Mesenchymal stem cell (in vitro differentiated cells and primary cell): ENCODE measurements around the gene RNF212.
A peak's percentile ranks its signal among the peaks of the same experiment; 100 is the strongest.

Source experiments
- DNase-seq: peaks from one replicate; pipeline ENCODE4 v3.0.0-alpha.2; 2013
- H2AFZ ChIP-seq: one replicate; pipeline ENCODE4 v1.6.1; 2013; ENCODE audit warnings: low read depth, mild to moderate bottlenecking, control low read depth, inconsistent platforms, low read length, moderate library complexity
- H2AK5ac ChIP-seq: 2 replicates; pipeline ENCODE4 v1.6.1; 2013; ENCODE audit warnings: low read length, moderate library complexity, mild to moderate bottlenecking, inconsistent platforms; ENCODE audit not compliant: severe bottlenecking
- H2BK120ac ChIP-seq: one replicate; pipeline ENCODE4 v1.6.1; 2013; ENCODE audit warnings: low read depth, mild to moderate bottlenecking, inconsistent platforms, low read length, moderate library complexity
- H2BK12ac ChIP-seq, 2 experiments: one replicate each; pipeline ENCODE4 v1.6.1; 2013; ENCODE audit warnings: inconsistent platforms in 2 of 2, low read length in 2 of 2, mild to moderate bottlenecking in 2 of 2, moderate library complexity in 2 of 2, control low read depth in 1 of 2
- H2BK15ac ChIP-seq: one replicate; pipeline ENCODE4 v1.6.1; 2013; ENCODE audit warnings: mild to moderate bottlenecking, low read depth, inconsistent platforms; ENCODE audit not compliant: poor library complexity, severe bottlenecking
- H2BK5ac ChIP-seq: 2 replicates; pipeline ENCODE4 v1.6.1; 2013; ENCODE audit warnings: low read depth, mild to moderate bottlenecking, low read length, control low read depth, inconsistent platforms; ENCODE audit not compliant: poor library complexity, severe bottlenecking
- H3K14ac ChIP-seq, 2 experiments: one replicate each; pipeline ENCODE4 v1.6.1; 2013; ENCODE audit warnings: inconsistent platforms in 2 of 2, low read length in 2 of 2, control low read depth in 1 of 2, mild to moderate bottlenecking in 1 of 2, moderate library complexity in 1 of 2
- H3K18ac ChIP-seq, 2 experiments: one replicate each; pipeline ENCODE4 v1.6.1; 2013; ENCODE audit warnings: inconsistent platforms in 2 of 2, low read length in 2 of 2, control low read depth in 1 of 2, low read depth in 1 of 2, mild to moderate bottlenecking in 1 of 2
- H3K23ac ChIP-seq, 2 experiments: one replicate each; pipeline ENCODE4 v1.6.1; 2013; ENCODE audit warnings: inconsistent platforms in 2 of 2, low read length in 2 of 2, mild to moderate bottlenecking in 2 of 2, moderate library complexity in 2 of 2, control low read depth in 1 of 2
- H3K27ac ChIP-seq: 2 replicates; pipeline ENCODE4 v1.5.1; 2013; ENCODE audit warnings: mild to moderate bottlenecking, moderate library complexity, low read length, control low read depth, inconsistent platforms; ENCODE audit not compliant: poor library complexity, severe bottlenecking
- H3K27me3 ChIP-seq, 2 experiments: 2 replicates each; pipeline versions ENCODE4 v1.6.1 to v1.7.0; 2013; ENCODE audit warnings: low read length in 2 of 2, mild to moderate bottlenecking in 2 of 2, moderate library complexity in 2 of 2, control low read depth in 1 of 2, inconsistent platforms in 1 of 2; ENCODE audit not compliant: control insufficient read depth in 1 of 2, insufficient read depth in 1 of 2
- H3K36me3 ChIP-seq, 2 experiments: 2 replicates each; pipeline versions ENCODE4 v1.6.1 to v1.7.0; 2013; ENCODE audit warnings: low read length in 2 of 2, control low read depth in 1 of 2, inconsistent platforms in 1 of 2, low read depth in 1 of 2, mild to moderate bottlenecking in 1 of 2; ENCODE audit not compliant: insufficient read depth in 2 of 2, control insufficient read depth in 1 of 2
- H3K4ac ChIP-seq, 2 experiments: one replicate each; pipeline ENCODE4 v1.6.1; 2013; ENCODE audit warnings: inconsistent platforms in 2 of 2, low read length in 2 of 2, mild to moderate bottlenecking in 2 of 2, moderate library complexity in 2 of 2, control low read depth in 1 of 2, low read depth in 1 of 2
- H3K4me1 ChIP-seq: 2 replicates; pipeline ENCODE4 v1.6.1; 2013; ENCODE audit warnings: low read depth, low read length, control low read depth; ENCODE audit not compliant: control insufficient read depth, insufficient read depth
- H3K4me2 ChIP-seq: 2 replicates; pipeline ENCODE4 v1.6.1; 2013; ENCODE audit warnings: low read length, mild to moderate bottlenecking, inconsistent platforms; ENCODE audit not compliant: poor library complexity, severe bottlenecking
- H3K4me3 ChIP-seq, 2 experiments: 2 replicates each; pipeline versions ENCODE4 v1.5.1 to v1.7.0; 2013; ENCODE audit warnings: low read length in 2 of 2, mild to moderate bottlenecking in 2 of 2, control low read depth in 1 of 2, low read depth in 1 of 2; ENCODE audit not compliant: insufficient read depth in 1 of 2
- H3K79me1 ChIP-seq: replicated peaks from 2 replicates; pipeline ENCODE4 v1.6.1; 2013; ENCODE audit warnings: mild to moderate bottlenecking, control low read depth, low read length, inconsistent platforms; ENCODE audit not compliant: poor library complexity, severe bottlenecking
- H3K9ac ChIP-seq: 2 replicates; pipeline ENCODE4 v1.7.0; 2013; ENCODE audit warnings: mild to moderate bottlenecking, low read length, moderate library complexity
- H3K9me3 ChIP-seq: 2 replicates; pipeline ENCODE4 v1.7.0; 2013; ENCODE audit warnings: mild to moderate bottlenecking, low read length; ENCODE audit not compliant: control insufficient read depth
- H4K8ac ChIP-seq: one replicate; pipeline ENCODE4 v1.6.1; 2013; ENCODE audit warnings: inconsistent platforms, mild to moderate bottlenecking, low read length, moderate library complexity
- H4K91ac ChIP-seq: one replicate; pipeline ENCODE4 v1.6.1; 2013; ENCODE audit warnings: mild to moderate bottlenecking, low read length, inconsistent platforms
- WGBS: methylation state at CpG from one replicate; pipeline ENCODE4 v1.1.7; 2013; ENCODE audit warnings: mixed read lengths; 5-methylcytosine and 5-hydroxymethylcytosine counted together

The RNF212 gene

GRCh38 chr4:1040344-1041146, 72.8 kb downstream of the RNF212 start:
- Histone ChIP-seq H3K4ac (peak overlapping the region in 1 of 2 experiments; percentile 12), H3K36me3 (peaks cover 0 to 3% of the 10 kb centered on the region in 2 experiments), H2AFZ (no peak overlapping the region), H2BK15ac (no peak overlapping the region), H3K18ac (peak overlapping the region in 1 of 2 experiments; percentile 46), H4K91ac (peak overlapping the region; percentile 92), H2BK5ac (no peak overlapping the region), H3K27me3 (no peaks in the 10 kb centered on the region), H2BK120ac (no peak overlapping the region), H3K4me3 (no peak overlapping the region), H3K9me3 (no peaks in the 10 kb centered on the region), H3K23ac (no peak overlapping the region), H3K14ac (no peak overlapping the region), H2BK12ac (peak overlapping the region in 1 of 2 experiments; percentile 27), H3K9ac (peak overlapping the region; percentile 54), H3K27ac (peak overlapping the region; percentile 21), H2AK5ac (peak overlapping the region; percentile 72), H3K79me1 (no peaks in the 10 kb centered on the region), H4K8ac (no peak overlapping the region), H3K4me1 (peaks cover 79% of the 10 kb centered on the region), H3K4me2 (peak overlapping the region; percentile 37)
- DNase-seq, result no peak
- WGBS, result 95% methylated on average over 21 of the region's 21 CpGs

DNA sequence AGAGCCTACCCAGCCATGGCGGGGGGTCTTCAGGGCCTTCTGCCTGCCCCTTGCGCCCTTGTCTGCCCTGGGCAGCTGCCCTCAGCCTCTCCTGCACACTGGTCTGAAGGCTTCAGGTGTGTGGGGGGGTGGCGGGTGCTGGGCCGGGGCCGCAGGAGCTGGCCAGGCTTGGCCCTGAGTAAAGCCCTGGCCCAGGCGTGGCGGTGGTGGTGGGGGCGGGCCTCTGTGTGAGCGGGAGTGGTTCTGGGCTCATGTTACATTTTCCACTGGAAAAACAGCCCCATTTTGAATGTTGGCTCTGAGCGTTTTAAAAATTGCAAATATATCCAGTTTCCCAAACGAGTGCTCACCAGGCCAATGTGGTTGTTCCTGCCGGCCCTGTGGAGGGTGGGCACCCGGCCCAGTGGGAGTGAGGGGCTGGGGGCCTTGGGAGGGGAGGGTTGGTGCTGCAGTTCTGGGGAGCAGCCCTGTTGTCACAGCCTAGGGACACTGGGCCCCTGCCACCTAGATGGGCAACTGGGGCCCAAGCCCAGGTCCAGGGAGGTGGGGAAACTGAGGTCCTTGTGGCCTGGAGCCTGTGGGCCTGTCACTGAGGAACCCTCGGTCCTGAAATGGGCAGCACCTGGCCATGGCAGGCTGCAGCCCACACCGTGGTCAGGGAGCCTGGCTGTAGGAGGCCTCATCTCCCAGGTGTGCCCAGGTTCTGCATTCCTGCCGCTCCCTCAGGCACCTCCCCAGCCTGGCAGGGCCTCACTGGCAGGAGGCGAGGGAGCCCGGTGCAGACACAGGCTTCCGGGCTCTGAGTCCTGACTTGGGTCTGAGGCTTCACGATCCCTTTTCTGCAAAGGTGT, 73.6 kb downstream of the RNF212 start:
- 77% methylated on average over 17 of the region's 20 CpGs for WGBS
- peaks cover 73% of the 10 kb centered on the region for H3K4me1 ChIP-seq
- no peaks in the 10 kb centered on the region for H3K27me3 ChIP-seq
- H2AK5ac ChIP-seq, result peak overlapping the region; percentile 84
- no peak overlapping the region for H3K14ac ChIP-seq
- peak overlapping the region; percentile 77 to 81 for H3K18ac ChIP-seq
- peaks cover 0 to 7% of the 10 kb centered on the region in 2 experiments for H3K36me3 ChIP-seq
- peak overlapping the region; percentile 80 for H2BK15ac ChIP-seq
- H3K4me2 ChIP-seq, result no peak overlapping the region
- H2BK5ac ChIP-seq, result no peak overlapping the region
- H3K79me1 ChIP-seq, result no peaks in the 10 kb centered on the region
- H3K27ac ChIP-seq, result peak overlapping the region; percentile 51
- peak overlapping the region; percentile 73 to 76 for H2BK12ac ChIP-seq
- peak overlapping the region; percentile 78 for H2BK120ac ChIP-seq
- H3K4me3 ChIP-seq, result no peak overlapping the region
- peak overlapping the region; percentile 92 for H4K91ac ChIP-seq
- H2AFZ ChIP-seq, result no peak overlapping the region
- H4K8ac ChIP-seq, result peak overlapping the region; percentile 91
- H3K9ac ChIP-seq, result peak overlapping the region; percentile 51
- H3K9me3 ChIP-seq, result no peaks in the 10 kb centered on the region
- H3K4ac ChIP-seq, result peak overlapping the region; percentile 44 to 79
- peak; percentile 56 for DNase-seq
- H3K23ac ChIP-seq, result no peak overlapping the region

DNA sequence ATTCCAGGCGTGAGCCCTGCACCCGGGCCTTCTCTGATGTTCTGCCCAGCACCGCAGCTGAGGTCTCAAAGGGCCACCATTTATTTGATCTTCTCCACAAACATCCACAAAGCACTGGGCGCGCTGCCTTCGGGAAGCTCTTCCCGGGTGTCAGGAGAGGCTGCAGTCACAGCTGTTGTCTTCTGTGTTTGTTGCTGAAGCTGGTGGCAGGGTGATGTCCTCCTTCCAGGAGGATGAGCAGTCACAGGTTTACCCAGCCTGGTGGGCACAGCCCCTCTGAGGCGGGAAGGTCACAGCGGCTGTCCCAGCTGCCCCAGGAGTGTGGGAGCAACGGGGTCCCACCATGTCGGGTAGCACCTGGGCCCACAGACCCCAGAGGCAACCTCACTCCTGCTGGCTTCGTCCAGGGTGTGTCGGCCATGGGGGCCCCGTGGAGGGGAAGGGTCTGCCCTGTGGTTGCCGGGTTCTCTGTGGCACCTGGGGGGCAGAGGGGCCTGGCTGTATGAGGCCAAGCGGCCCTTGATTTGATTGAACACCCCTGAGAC, 74.3 kb downstream of the RNF212 start:
- Histone ChIP-seq H3K14ac (no peak overlapping the region), H2BK12ac (peak overlapping the region in 1 of 2 experiments; percentile 19), H2BK15ac (no peak overlapping the region), H3K79me1 (no peaks in the 10 kb centered on the region), H3K4ac (peak overlapping the region; percentile 15 to 91), H3K4me2 (no peak overlapping the region), H3K18ac (peak overlapping the region; percentile 35 to 77), H2BK120ac (peak overlapping the region; percentile 29), H2AK5ac (peak overlapping the region; percentile 68), H3K9me3 (no peaks in the 10 kb centered on the region), H3K23ac (no peak overlapping the region), H2BK5ac (no peak overlapping the region), H2AFZ (no peak overlapping the region), H3K27me3 (no peaks in the 10 kb centered on the region), H4K91ac (peak overlapping the region; percentile 73), H3K4me1 (peaks cover 66% of the 10 kb centered on the region), H3K27ac (no peak overlapping the region), H3K36me3 (peaks cover 0 to 7% of the 10 kb centered on the region in 2 experiments), H3K9ac (no peak overlapping the region), H4K8ac (peak overlapping the region; percentile 81), H3K4me3 (no peak overlapping the region)
- 97% methylated on average over 16 of the region's 16 CpGs for WGBS
- no peak for DNase-seq
